HFFc6 (cell line): Measurements from ENCODE around the gene CEP290. TPM values are rescaled to one million over a fixed set of nuclear protein-coding genes. Genes with fewer than 3 reads are reported as not detected.
"Not testable (repeated sequence)": the region's sequence is repeated elsewhere in the genome, so short reads cannot be mapped to it uniquely, and the experiment has no call there.

Experiments
- DNase-seq: peaks from one replicate; pipeline ENCODE4 v3.0.0-alpha.2; 2018
- H3K27ac Mint-ChIP-seq: 2 replicates; pipeline ENCODE4 v1.8.0; 2020; ENCODE audit warnings: mild to moderate bottlenecking, mixed read lengths
- H3K27me3 Mint-ChIP-seq: 2 replicates; pipeline ENCODE4 v1.8.0; 2021; ENCODE audit warnings: mild to moderate bottlenecking, moderate library complexity, mixed read lengths; ENCODE audit not compliant: insufficient read depth
- H3K36me3 Mint-ChIP-seq: 2 replicates; pipeline ENCODE4 v1.8.0; 2021; ENCODE audit warnings: low read depth, mixed read lengths
- H3K4me1 Mint-ChIP-seq: 2 replicates; pipeline ENCODE4 v1.8.0; 2020; ENCODE audit warnings: low read depth, mixed read lengths
- H3K4me3 Mint-ChIP-seq: 2 replicates; pipeline ENCODE4 v1.8.0; 2020; ENCODE audit warnings: mild to moderate bottlenecking, moderate library complexity, mixed read lengths
- H3K9me3 Mint-ChIP-seq: 2 replicates; pipeline ENCODE4 v1.8.0; 2020; ENCODE audit warnings: mild to moderate bottlenecking, mixed read lengths
- CTCF ChIP-seq: fragments of 200-600 bp; sonication (generic); IDR thresholded peaks from 2 replicates; pipeline ENCODE4 v1.5.0; 2021; ENCODE audit warnings: antibody characterized with exemption, mild to moderate bottlenecking
- total RNA-seq, 6 experiments: library from RNA; stranded (reverse); fragmentation: NEBNext Ultra II Directional; extraction: Animal tissue kit (Norgen Biotek cat#: 25700); gene quantifications; 2 replicates in 1 of 6; 3 replicates in 5 of 6; pipeline ENCODE4 v1.2.3, GENCODE V29; 2021

The CEP290 gene
- total RNA-seq, 6 experiments from 2014 or later: 10.2 to 13.4 (median 11.7) TPM

- Mint-ChIP-seq H3K9me3 (no peaks in the 10 kb centered on the region), H3K27ac (peak overlapping the region; percentile 96), H3K4me1 (peaks cover 43% of the 10 kb centered on the region), H3K4me3 (peak overlapping the region; percentile 97), H3K36me3 (peaks cover 20% of the 10 kb centered on the region), H3K27me3 (no peaks in the 10 kb centered on the region)
- no peak for DNase-seq
- TF ChIP-seq CTCF: no peak
These were observed 713 bp upstream of the CEP290 start for GRCh38 chr12:88142610-88142991.

- Mint-ChIP-seq H3K4me1 (peaks cover 42% of the 10 kb centered on the region), H3K9me3 (no peaks in the 10 kb centered on the region), H3K27ac (peak overlapping the region; percentile 96), H3K4me3 (peak overlapping the region; percentile 97), H3K27me3 (no peaks in the 10 kb centered on the region), H3K36me3 (peaks cover 24% of the 10 kb centered on the region)
- DNase-seq: no peak
- TF ChIP-seq CTCF: no peak
These were observed 489 bp downstream of the CEP290 start for GRCh38 chr12:88141425-88141773.

GRCh38 chr12:88139711-88140110 is 2.2 kb downstream of the CEP290 start:
- Mint-ChIP-seq H3K36me3 (peaks cover 22% of the 10 kb centered on the region), H3K4me1 (peaks cover 26% of the 10 kb centered on the region)
- not testable (repeated sequence) for H3K27ac Mint-ChIP-seq, H3K4me3 Mint-ChIP-seq, DNase-seq, H3K27me3 Mint-ChIP-seq, H3K9me3 Mint-ChIP-seq

GRCh38 chr12:88133181-88133580 is 8.7 kb downstream of the CEP290 start:
- not testable (repeated sequence) for H3K4me3 Mint-ChIP-seq, DNase-seq, H3K27me3 Mint-ChIP-seq, H3K27ac Mint-ChIP-seq, H3K9me3 Mint-ChIP-seq
- H3K36me3 Mint-ChIP-seq: peaks cover 34% of the 10 kb centered on the region
- H3K4me1 Mint-ChIP-seq: peaks cover 14% of the 10 kb centered on the region

- H3K4me1 Mint-ChIP-seq: peaks cover 14% of the 10 kb centered on the region
- H3K27me3 Mint-ChIP-seq: peaks cover 2% of the 10 kb centered on the region; the same call in 1 of the 2 replicates
- peaks cover 27% of the 10 kb centered on the region for H3K36me3 Mint-ChIP-seq
- H3K9me3 Mint-ChIP-seq: no peaks in the 10 kb centered on the region
- DNase-seq: no peak
- TF ChIP-seq CTCF: no peak
- peak overlapping the region; percentile 66 for H3K27ac Mint-ChIP-seq
- no peak overlapping the region for H3K4me3 Mint-ChIP-seq
These were observed 9.5 kb downstream of the CEP290 start for GRCh38 chr12:88132392-88132791.

- peaks cover 2% of the 10 kb centered on the region; the same call in 1 of the 2 replicates for H3K27me3 Mint-ChIP-seq
- H3K4me1 Mint-ChIP-seq: peaks cover 13% of the 10 kb centered on the region
- H3K9me3 Mint-ChIP-seq: no peaks in the 10 kb centered on the region
- H3K27ac Mint-ChIP-seq: no peak overlapping the region
- H3K4me3 Mint-ChIP-seq: no peak overlapping the region
- no peak for TF ChIP-seq CTCF
- DNase-seq: no peak
- H3K36me3 Mint-ChIP-seq: peaks cover 11% of the 10 kb centered on the region
These were observed 14.0 kb downstream of the CEP290 start for GRCh38 chr12:88127855-88128254.

- Mint-ChIP-seq H3K9me3 (no peaks in the 10 kb centered on the region), H3K4me3 (no peak overlapping the region), H3K36me3 (peaks cover 5% of the 10 kb centered on the region; the same call in 1 of the 2 replicates), H3K4me1 (peaks cover 5% of the 10 kb centered on the region), H3K27me3 (no peaks in the 10 kb centered on the region), H3K27ac (no peak overlapping the region)
- no peak for TF ChIP-seq CTCF
- no peak for DNase-seq
These were observed 14.8 kb downstream of the CEP290 start for GRCh38 chr12:88127099-88127498.
